CD8-positive, alpha-beta memory T cell (primary cell): Measurements from ENCODE around the gene LTO1. TPM values are rescaled to one million over a fixed set of nuclear protein-coding genes. Genes with fewer than 3 reads are reported as not detected.
A peak's percentile ranks its signal among the peaks of the same experiment; 100 is the strongest.

Source experiments
- CTCF ChIA-PET: fragments of 350-600 bp; sonication (Branson Sonifier 250); formaldehyde crosslinking; loops from one replicate; lab custom pipeline; 2021; ENCODE audit warnings: antibody characterized with exemption; lab: Charles Lee
- POLR2A ChIA-PET: fragments of 350-600 bp; sonication (Branson Sonifier 250); formaldehyde crosslinking; loops from one replicate; lab custom pipeline; 2021; ENCODE audit warnings: antibody characterized with exemption; lab: Charles Lee
- DNase-seq, 5 donors: peaks; one replicate each; pipeline versions ENCODE4 v3.0.0 to v3.0.0-alpha.2; 2020 to 2022; ENCODE audit warnings: mixed read lengths in 1 of 5
- H3K27ac ChIP-seq: one replicate; pipeline ENCODE4 v1.7.0; 2013; ENCODE audit warnings: low read depth, mild to moderate bottlenecking, low read length, moderate library complexity
- H3K27me3 ChIP-seq: 2 replicates; pipeline ENCODE4 v1.7.0; 2013; ENCODE audit warnings: low read length, mild to moderate bottlenecking; ENCODE audit not compliant: insufficient read depth, poor library complexity, severe bottlenecking
- H3K36me3 ChIP-seq: 2 replicates; pipeline ENCODE4 v1.7.0; 2013; ENCODE audit warnings: mild to moderate bottlenecking, low read length, moderate library complexity; ENCODE audit not compliant: insufficient read depth
- H3K4me1 ChIP-seq: 2 replicates; pipeline ENCODE4 v1.7.0; 2013; ENCODE audit warnings: mild to moderate bottlenecking, low read length, moderate library complexity; ENCODE audit not compliant: insufficient read depth
- H3K4me3 ChIP-seq: 2 replicates; pipeline ENCODE4 v1.7.0; 2013; ENCODE audit warnings: mild to moderate bottlenecking, low read length
- H3K9me3 ChIP-seq: 2 replicates; pipeline ENCODE4 v1.7.0; 2013; ENCODE audit warnings: mild to moderate bottlenecking, low read length
- H3K27ac Mint-ChIP-seq, 8 donors: one replicate each; pipeline ENCODE4 v1.8.0; 2020 to 2021; ENCODE audit warnings: mixed read lengths in 8 of 8, mild to moderate bottlenecking in 6 of 8, inconsistent platforms in 3 of 8, moderate library complexity in 3 of 8
- H3K27me3 Mint-ChIP-seq, 2 donors: one replicate each; pipeline ENCODE4 v1.8.0; 2020 to 2021; ENCODE audit warnings: mixed read lengths in 2 of 2, mild to moderate bottlenecking in 1 of 2, moderate library complexity in 1 of 2
- H3K36me3 Mint-ChIP-seq, 3 donors: one replicate each; pipeline ENCODE4 v1.8.0; 2020 to 2021; ENCODE audit warnings: mixed read lengths in 3 of 3, inconsistent platforms in 1 of 3, mild to moderate bottlenecking in 1 of 3
- H3K4me1 Mint-ChIP-seq, 3 donors: one replicate each; pipeline ENCODE4 v1.8.0; 2020 to 2021; ENCODE audit warnings: mixed read lengths in 3 of 3, inconsistent platforms in 1 of 3, mild to moderate bottlenecking in 1 of 3
- H3K4me3 Mint-ChIP-seq, 7 donors: one replicate each; pipeline ENCODE4 v1.8.0; 2020 to 2021; ENCODE audit warnings: mixed read lengths in 7 of 7, mild to moderate bottlenecking in 6 of 7, moderate library complexity in 4 of 7, inconsistent platforms in 2 of 7
- H3K9me3 Mint-ChIP-seq, 5 donors: one replicate each; pipeline ENCODE4 v1.8.0; 2020 to 2022; ENCODE audit warnings: mixed read lengths in 5 of 5, mild to moderate bottlenecking in 3 of 5, moderate library complexity in 2 of 5, inconsistent platforms in 1 of 5
- polyA plus RNA-seq: library from polyadenylated mRNA; unstranded; fragments of 300-500 nt; fragmentation: Illumina TruSeq; gene quantifications from one replicate; pipeline ENCODE4 v1.2.3, GENCODE V29; 2021
- total RNA-seq, 2 experiments: library from RNA; stranded (reverse); gene quantifications; one replicate each; pipeline ENCODE4 v1.2.3, GENCODE V29; 2021

The LTO1 gene
- total and polyA plus RNA-seq, 3 experiments from 2014 or later: 15.8 to 25.0 (median 24.8) TPM

- Mint-ChIP-seq H3K36me3 (peaks cover 0 to 8% (median 0%) of the 10 kb centered on the region in 3 donors), H3K27ac (no peak overlapping the region), H3K27me3 (no peaks in the 10 kb centered on the region), H3K9me3 (no peaks in the 10 kb centered on the region), H3K4me3 (no peak overlapping the region), H3K4me1 (no peaks in the 10 kb centered on the region)
- no peaks in the 10 kb centered on the region for H3K36me3 ChIP-seq
- no peak overlapping the region for H3K4me3 ChIP-seq
- H3K27me3 ChIP-seq: no peaks in the 10 kb centered on the region
- no peaks in the 10 kb centered on the region for H3K4me1 ChIP-seq
- CTCF ChIA-PET: interaction anchor here (1.8 kb wide), 1 partner anchor 10 kb away, joined by 5 read pairs; no protein-coding TSS in a partner anchor
- no peaks in the 10 kb centered on the region for H3K9me3 ChIP-seq
- no peak overlapping the region for H3K27ac ChIP-seq
- POLR2A ChIA-PET: no interaction called here
- DNase-seq: peak in 1 of 5 donors; percentile 11
These were observed 21.7 kb downstream of the LTO1 start for GRCh38 chr11:69653406-69653960.

GRCh38 chr11:69652999-69653398 lies 22.2 kb downstream of the LTO1 start:
- POLR2A ChIA-PET: no interaction called here

GRCh38 chr11:69651834-69652620 lies 23.1 kb downstream of the LTO1 start:
- no peak for DNase-seq
- Histone ChIP-seq H3K27ac (no peak overlapping the region), H3K36me3 (no peaks in the 10 kb centered on the region), H3K9me3 (no peaks in the 10 kb centered on the region), H3K27me3 (no peaks in the 10 kb centered on the region), H3K4me3 (no peak overlapping the region), H3K4me1 (no peaks in the 10 kb centered on the region)
- Mint-ChIP-seq H3K4me1 (no peaks in the 10 kb centered on the region), H3K36me3 (peaks cover 0 to 8% (median 0%) of the 10 kb centered on the region in 3 donors), H3K4me3 (no peak overlapping the region), H3K9me3 (no peaks in the 10 kb centered on the region), H3K27ac (peak overlapping the region in 1 of 8 donors; percentile 79), H3K27me3 (no peaks in the 10 kb centered on the region)
- CTCF ChIA-PET: interaction anchor here (0.6 kb wide), 1 partner anchor 13 kb away, joined by 3 read pairs; no protein-coding TSS in a partner anchor
- POLR2A ChIA-PET: no interaction called here

More at GRCh38 chr11:69652999-69653398, 22.2 kb downstream of the LTO1 start:
- Histone ChIP-seq H3K27me3 (no peaks in the 10 kb centered on the region), H3K27ac (no peak overlapping the region), H3K4me1 (no peaks in the 10 kb centered on the region), H3K4me3 (no peak overlapping the region), H3K9me3 (no peaks in the 10 kb centered on the region), H3K36me3 (no peaks in the 10 kb centered on the region)
- peaks cover 0 to 8% (median 0%) of the 10 kb centered on the region in 3 donors for H3K36me3 Mint-ChIP-seq
- peak in 1 of 5 donors; percentile 9 for DNase-seq
- H3K4me1 Mint-ChIP-seq: no peaks in the 10 kb centered on the region
- H3K27me3 Mint-ChIP-seq: no peaks in the 10 kb centered on the region
- H3K9me3 Mint-ChIP-seq: no peaks in the 10 kb centered on the region
- no peak overlapping the region for H3K27ac Mint-ChIP-seq
- no peak overlapping the region for H3K4me3 Mint-ChIP-seq
- CTCF ChIA-PET: interaction anchor here (1.8 kb wide), 1 partner anchor 9 kb away, joined by 5 read pairs; no protein-coding TSS in a partner anchor

- POLR2A ChIA-PET: no interaction called here
- peak in 1 of 5 donors; percentile 35 for DNase-seq
- H3K4me1 Mint-ChIP-seq: no peaks in the 10 kb centered on the region
- no peak overlapping the region for H3K27ac ChIP-seq
- CTCF ChIA-PET: no interaction called here
- no peaks in the 10 kb centered on the region for H3K9me3 Mint-ChIP-seq
- H3K4me1 ChIP-seq: no peaks in the 10 kb centered on the region
- H3K9me3 ChIP-seq: no peaks in the 10 kb centered on the region
- no peaks in the 10 kb centered on the region for H3K36me3 ChIP-seq
- H3K4me3 Mint-ChIP-seq: no peak overlapping the region
- no peak overlapping the region for H3K4me3 ChIP-seq
- H3K36me3 Mint-ChIP-seq: peaks cover 0 to 8% (median 0%) of the 10 kb centered on the region in 3 donors
- H3K27me3 Mint-ChIP-seq: no peaks in the 10 kb centered on the region
- H3K27me3 ChIP-seq: no peaks in the 10 kb centered on the region
- H3K27ac Mint-ChIP-seq: no peak overlapping the region
These were observed 24.3 kb downstream of the LTO1 start for GRCh38 chr11:69650832-69651344.

- Histone ChIP-seq H3K27me3 (no peaks in the 10 kb centered on the region), H3K27ac (no peak overlapping the region), H3K36me3 (no peaks in the 10 kb centered on the region), H3K4me3 (no peak overlapping the region), H3K9me3 (no peaks in the 10 kb centered on the region), H3K4me1 (no peaks in the 10 kb centered on the region)
- CTCF ChIA-PET: interaction anchor here (1.0 kb wide), 1 partner anchor 20 kb away, joined by 3 read pairs; no protein-coding TSS in a partner anchor
- H3K27ac Mint-ChIP-seq: no peak overlapping the region
- H3K9me3 Mint-ChIP-seq: no peaks in the 10 kb centered on the region
- POLR2A ChIA-PET: no interaction called here
- peaks cover 0 to 8% (median 0%) of the 10 kb centered on the region in 3 donors for H3K36me3 Mint-ChIP-seq
- H3K4me3 Mint-ChIP-seq: no peak overlapping the region
- peak in 1 of 5 donors; percentile 42 for DNase-seq
- H3K4me1 Mint-ChIP-seq: no peaks in the 10 kb centered on the region
- no peaks in the 10 kb centered on the region for H3K27me3 Mint-ChIP-seq
These were observed 24.9 kb downstream of the LTO1 start for GRCh38 chr11:69650081-69650831.

GRCh38 chr11:69649576-69649900 lies 25.6 kb downstream of the LTO1 start:
- Histone ChIP-seq H3K27ac (no peak overlapping the region), H3K36me3 (no peaks in the 10 kb centered on the region), H3K4me1 (no peaks in the 10 kb centered on the region), H3K27me3 (no peaks in the 10 kb centered on the region), H3K4me3 (no peak overlapping the region), H3K9me3 (no peaks in the 10 kb centered on the region)
- H3K36me3 Mint-ChIP-seq: peaks cover 0 to 8% (median 0%) of the 10 kb centered on the region in 3 donors
- H3K9me3 Mint-ChIP-seq: no peaks in the 10 kb centered on the region
- H3K27ac Mint-ChIP-seq: no peak overlapping the region
- no peak overlapping the region for H3K4me3 Mint-ChIP-seq
- no peaks in the 10 kb centered on the region for H3K4me1 Mint-ChIP-seq
- H3K27me3 Mint-ChIP-seq: no peaks in the 10 kb centered on the region
- ChIA-PET CTCF (interaction anchor here (1.0 kb wide), 1 partner anchor 21 kb away, joined by 3 read pairs; no protein-coding TSS in a partner anchor), POLR2A (no interaction called here)
- peak in 1 of 5 donors; percentile 22 for DNase-seq

GRCh38 chr11:69648679-69649575 lies 26.2 kb downstream of the LTO1 start:
- no peak overlapping the region for H3K4me3 ChIP-seq
- no peaks in the 10 kb centered on the region for H3K9me3 ChIP-seq
- Mint-ChIP-seq H3K9me3 (no peaks in the 10 kb centered on the region), H3K36me3 (peaks cover 0 to 8% (median 0%) of the 10 kb centered on the region in 3 donors), H3K4me1 (peaks cover 0 to 2% (median 0%) of the 10 kb centered on the region in 3 donors), H3K27ac (no peak overlapping the region), H3K4me3 (no peak overlapping the region), H3K27me3 (no peaks in the 10 kb centered on the region)
- no peaks in the 10 kb centered on the region for H3K36me3 ChIP-seq
- DNase-seq: peak in 1 of 5 donors; percentile 41
- ChIA-PET POLR2A (no interaction called here), CTCF (interaction anchor here (1.0 kb wide), 1 partner anchor 22 kb away, joined by 3 read pairs; no protein-coding TSS in a partner anchor)
- no peaks in the 10 kb centered on the region for H3K4me1 ChIP-seq
- no peak overlapping the region for H3K27ac ChIP-seq
- H3K27me3 ChIP-seq: no peaks in the 10 kb centered on the region
